Dedifferentiated amniotic fluid mesenchymal stem cell (primary cell): Measurements from ENCODE around the gene ALDH1L2.
"Not testable (repeated sequence)": the region's sequence is repeated elsewhere in the genome, so short reads cannot be mapped to it uniquely, and the experiment has no call there.

ENCODE experiments used
- DNase-seq: peaks from one replicate; pipeline ENCODE4 v3.0.0-alpha.2; 2016; ENCODE audit errors: extremely low spot score

Gene ALDH1L2

DNA sequence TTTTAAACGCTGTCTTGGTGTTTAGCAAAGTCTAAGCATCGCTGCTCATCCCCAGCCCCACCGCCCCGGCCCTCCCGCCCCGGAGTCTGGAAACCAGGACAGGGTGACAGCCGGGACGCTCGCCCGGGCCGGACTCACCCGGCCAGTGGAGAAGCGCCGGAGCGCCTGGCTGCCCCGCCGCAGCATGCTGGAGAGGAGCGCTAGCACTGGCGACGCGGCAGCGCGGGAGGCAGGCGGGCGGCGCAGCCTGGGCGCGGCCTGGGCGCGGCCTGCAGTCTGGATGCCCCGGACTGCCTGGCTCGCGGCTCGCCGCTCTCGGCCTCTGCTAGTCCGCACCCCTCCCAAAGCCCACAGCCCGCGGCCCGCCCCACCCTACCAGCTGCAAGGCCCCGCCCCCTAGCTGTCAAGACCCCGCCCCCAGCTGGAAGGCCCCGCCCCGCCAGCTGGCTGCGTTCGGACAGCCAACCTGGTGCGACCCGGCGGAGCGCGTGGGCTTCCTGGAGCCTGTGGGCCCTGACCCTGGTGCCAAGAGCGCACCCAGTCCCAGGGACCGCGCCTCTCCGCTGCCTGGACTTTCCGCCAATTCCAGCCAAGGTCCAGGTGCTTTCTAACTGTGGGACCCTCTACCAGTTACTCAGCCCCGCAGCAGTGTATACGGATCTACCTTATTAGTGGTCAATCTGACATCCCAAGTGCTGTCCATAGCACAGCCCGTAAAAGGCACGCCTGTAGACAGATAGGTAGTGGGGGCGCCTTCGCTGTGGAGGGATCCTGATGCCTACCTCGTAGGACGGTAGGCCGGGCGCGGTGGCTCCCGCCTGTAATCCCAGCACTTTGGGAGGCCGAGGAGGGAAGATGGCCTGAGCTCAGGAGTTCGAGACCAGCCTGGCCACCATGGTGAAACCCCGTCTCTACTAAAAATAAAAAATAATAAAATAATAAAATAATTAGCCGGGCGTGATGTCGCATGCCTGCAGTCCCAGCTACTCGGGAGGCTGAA, at the start of gene ALDH1L2:
Gene ALDH1L2, minus strand, starts transcription at position 208 of the 1,000 bp plus-strand sequence. Its CDS starts 22 bp downstream, at position 186.
- peak; percentile 74 for DNase-seq

GRCh38 chr12:105120551-105120950, 36.3 kb upstream of the ALDH1L2 start:
- no peak for DNase-seq

- DNase-seq = no peak
Observed at GRCh38 chr12:105116969-105117368, 32.7 kb upstream of the ALDH1L2 start.

- DNase-seq = no peak
Observed at GRCh38 chr12:105113094-105113493, 28.8 kb upstream of the ALDH1L2 start.

GRCh38 chr12:105110851-105111250, 26.6 kb upstream of the ALDH1L2 start:
- no peak for DNase-seq

- DNase-seq = no peak
Observed at GRCh38 chr12:105109465-105110212, 25.4 kb upstream of the ALDH1L2 start.

- peak; percentile 90 for DNase-seq
Observed at GRCh38 chr12:105107494-105108371, 23.5 kb upstream of the ALDH1L2 start, which contains the start of gene WASHC4. Gene WASHC4 (plus strand): TSS chr12:105107731. CDS start chr12:105107801, 70 bp downstream.

- peak; percentile 26 for DNase-seq
Observed at GRCh38 chr12:105107171-105107493, 22.9 kb upstream of the ALDH1L2 start.

DNA sequence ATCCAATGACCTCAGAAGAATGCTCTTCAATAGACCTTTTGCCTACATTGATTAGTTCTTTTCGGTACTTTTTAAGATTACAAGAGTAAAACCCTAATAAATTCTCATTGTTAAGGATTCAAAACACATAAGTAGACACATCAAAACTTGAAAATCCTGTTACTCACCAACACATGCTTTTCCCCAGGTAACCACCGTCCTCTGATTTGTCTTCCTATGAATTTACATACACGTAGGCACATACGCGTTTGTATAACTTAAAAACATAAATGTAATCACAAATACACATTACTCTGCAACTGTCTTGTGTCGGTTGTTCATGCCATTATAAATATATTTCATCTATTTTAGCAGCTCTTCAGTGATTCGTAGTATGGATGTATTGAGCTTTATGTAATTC, 22.4 kb upstream of the ALDH1L2 start:
- DNase-seq = no peak

- DNase-seq = no peak
Observed at GRCh38 chr12:105104762-105105161, 20.5 kb upstream of the ALDH1L2 start.

DNA sequence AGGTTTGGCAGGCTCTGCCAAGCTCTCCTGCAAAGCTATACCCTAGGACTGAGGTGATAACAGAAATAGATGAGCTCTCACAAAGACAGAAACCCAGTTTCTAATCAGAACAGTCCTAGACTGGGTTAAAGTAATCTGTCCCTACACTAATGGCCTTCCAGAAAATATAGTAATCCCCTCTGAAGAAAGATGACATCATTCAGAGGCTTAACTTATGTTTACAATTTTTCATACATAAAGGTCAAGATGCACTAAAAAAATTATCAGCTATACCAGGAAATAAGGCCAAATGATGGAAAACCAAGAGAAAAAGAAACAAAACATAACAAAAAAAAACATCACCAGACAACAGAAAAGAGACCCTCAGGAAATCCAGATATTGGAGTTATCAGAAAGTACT, 18.4 kb upstream of the ALDH1L2 start:
- no peak for DNase-seq

DNA sequence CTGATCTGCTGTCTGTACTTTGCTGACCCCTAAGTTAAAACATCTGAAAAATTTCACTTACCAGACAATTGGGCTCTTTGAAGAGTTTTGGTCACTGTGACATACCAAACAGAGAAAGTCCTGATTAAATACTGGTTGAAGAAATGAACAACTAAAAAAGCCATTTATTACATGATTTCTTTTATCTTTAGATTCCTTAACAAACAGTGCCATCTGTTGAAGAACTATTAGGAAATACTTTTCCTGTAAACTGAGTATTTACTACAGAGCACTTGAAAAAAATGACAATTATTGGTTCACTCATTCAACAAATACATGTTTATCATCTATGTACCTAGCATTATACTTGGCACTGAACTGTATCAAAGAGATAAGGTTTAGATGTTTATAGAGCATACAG, 16.7 kb upstream of the ALDH1L2 start:
- peak; percentile 74 for DNase-seq

GRCh38 chr12:105100207-105100985, 16.1 kb upstream of the ALDH1L2 start:
- DNase-seq = peak; percentile 58

DNA sequence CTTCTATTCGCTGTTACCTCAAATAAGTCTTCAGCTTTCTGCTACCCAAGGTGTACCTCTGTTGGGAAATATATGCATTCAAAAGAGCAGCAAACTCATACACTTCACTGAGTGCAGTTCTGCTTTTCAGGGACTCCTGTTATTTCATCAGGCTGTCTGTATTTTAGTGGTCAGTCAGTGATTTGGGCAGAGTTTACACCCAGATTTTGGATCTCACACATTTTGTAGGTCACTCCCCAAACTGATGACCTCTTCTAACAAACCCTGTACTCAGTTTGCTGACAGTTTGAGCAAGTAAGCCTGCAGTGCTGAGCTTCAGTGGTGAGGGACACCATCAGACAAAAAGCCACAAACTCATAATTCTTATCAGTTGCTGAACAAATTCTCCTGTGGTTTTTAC, 15.1 kb upstream of the ALDH1L2 start:
- DNase-seq = no peak

- not testable (repeated sequence) for DNase-seq
Observed at GRCh38 chr12:105095338-105095737, 11.1 kb upstream of the ALDH1L2 start.

GRCh38 chr12:105092336-105092735, 8.1 kb upstream of the ALDH1L2 start:
- DNase-seq = peak; percentile 4

GRCh38 chr12:105091476-105092206, 7.4 kb upstream of the ALDH1L2 start:
- peak; percentile 5 for DNase-seq

DNA sequence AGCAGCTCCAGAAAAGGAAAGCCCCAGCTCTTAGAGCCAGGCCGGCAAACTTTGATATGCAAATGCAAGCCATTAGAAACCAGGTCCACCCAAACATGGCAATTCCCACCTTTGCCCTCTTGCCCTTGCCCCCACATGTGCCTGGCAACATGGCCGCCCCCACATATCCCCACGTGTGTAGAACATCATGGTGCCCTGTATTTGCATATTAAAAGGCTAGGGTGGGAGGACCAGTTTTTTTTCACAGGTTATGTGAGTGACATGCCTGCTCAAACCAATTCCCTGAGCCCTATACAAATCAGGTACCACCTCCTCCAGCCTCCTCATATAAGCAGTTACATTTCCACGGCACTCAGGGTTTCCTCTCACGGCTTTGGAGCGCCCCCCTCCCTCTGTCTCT, 6.1 kb upstream of the ALDH1L2 start:
- DNase-seq = no peak

DNA sequence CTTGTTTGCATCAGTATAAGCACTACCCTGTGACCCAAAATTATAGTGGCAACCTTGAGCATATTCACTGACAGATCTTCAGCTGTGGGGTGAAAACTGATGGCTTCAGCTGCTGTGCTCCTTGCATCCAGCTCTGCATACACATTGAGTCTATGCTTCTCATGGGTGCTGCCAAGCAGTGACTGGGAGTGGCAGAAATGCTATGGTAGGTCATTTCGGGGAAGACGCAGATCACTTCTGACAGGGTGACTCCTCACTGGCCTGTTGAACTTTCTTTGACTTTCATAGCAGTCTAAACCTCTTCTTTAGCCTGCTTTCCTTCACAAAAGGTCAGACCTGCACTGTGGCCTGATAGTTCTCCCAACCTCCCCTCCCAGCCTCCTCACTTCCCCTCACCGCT, 5.6 kb upstream of the ALDH1L2 start:
- no peak for DNase-seq

- DNase-seq = no peak
Observed at GRCh38 chr12:105085501-105085900, 1.2 kb upstream of the ALDH1L2 start.
